CD4-positive, CD25-positive, alpha-beta regulatory T cell (primary cell): Measurements from ENCODE around the gene ASPSCR1. TPM values are rescaled to one million over a fixed set of nuclear protein-coding genes. Genes with fewer than 3 reads are reported as not detected.

Experiments
- ATAC-seq, 2 donors: fragments of 150-1000 bp; cut with Tn5 transposase; one replicate each; pipeline ENCODE4 v1.10.0; 2021; ENCODE audit warnings: low read depth in 2 of 2, moderate number of reproducible peaks in 2 of 2, moderate library complexity in 1 of 2
- DNase-seq, 3 donors: peaks; one replicate each; pipeline versions ENCODE4 v3.0.0 to v3.0.0-alpha.2; 2012 to 2022; ENCODE audit warnings: mixed read lengths in 1 of 3
- H3K27ac ChIP-seq: one replicate; pipeline ENCODE4 v1.7.0; 2013; ENCODE audit warnings: mild to moderate bottlenecking, low read length; ENCODE audit not compliant: insufficient read depth, poor library complexity, severe bottlenecking
- H3K27me3 ChIP-seq: one replicate; pipeline ENCODE4 v1.7.0; 2013; ENCODE audit warnings: low read length; ENCODE audit not compliant: control insufficient read depth, insufficient read depth
- H3K36me3 ChIP-seq: one replicate; pipeline ENCODE4 v1.7.0; 2013; ENCODE audit warnings: mild to moderate bottlenecking, low read length, moderate library complexity; ENCODE audit not compliant: control insufficient read depth, insufficient read depth
- H3K4me1 ChIP-seq: 2 replicates; pipeline ENCODE4 v1.7.0; 2013; ENCODE audit warnings: mild to moderate bottlenecking, low read length; ENCODE audit not compliant: insufficient read depth, control insufficient read depth, poor library complexity, severe bottlenecking
- H3K4me3 ChIP-seq: one replicate; pipeline ENCODE4 v1.7.0; 2013; ENCODE audit warnings: low read depth, mild to moderate bottlenecking, low read length, moderate library complexity
- H3K9me3 ChIP-seq, 2 experiments: 1 replicate in 1 of 2; 2 replicates in 1 of 2; pipeline ENCODE4 v1.7.0; 2013; ENCODE audit warnings: low read length in 2 of 2, mild to moderate bottlenecking in 1 of 2, moderate library complexity in 1 of 2; ENCODE audit not compliant: control insufficient read depth in 2 of 2
- H3K27ac Mint-ChIP-seq, 3 donors: one replicate each; pipeline ENCODE4 v1.8.0; 2020 to 2022; ENCODE audit warnings: mild to moderate bottlenecking in 3 of 3, mixed read lengths in 3 of 3, moderate library complexity in 2 of 3
- H3K27me3 Mint-ChIP-seq: one replicate; pipeline ENCODE4 v1.8.0; 2022; ENCODE audit warnings: mild to moderate bottlenecking, mixed read lengths
- H3K36me3 Mint-ChIP-seq: one replicate; pipeline ENCODE4 v1.8.0; 2020; ENCODE audit warnings: mixed read lengths
- H3K4me1 Mint-ChIP-seq, 4 donors: one replicate each; pipeline ENCODE4 v1.8.0; 2020 to 2022; ENCODE audit warnings: mixed read lengths in 4 of 4, mild to moderate bottlenecking in 1 of 4
- H3K4me3 Mint-ChIP-seq, 4 donors: one replicate each; pipeline ENCODE4 v1.8.0; 2020 to 2022; ENCODE audit warnings: mild to moderate bottlenecking in 4 of 4, mixed read lengths in 4 of 4, moderate library complexity in 3 of 4
- H3K9me3 Mint-ChIP-seq, 7 donors: one replicate each; pipeline ENCODE4 v1.8.0; 2020 to 2022; ENCODE audit warnings: mixed read lengths in 7 of 7, mild to moderate bottlenecking in 3 of 7, moderate library complexity in 2 of 7
- polyA plus RNA-seq, 4 donors: library from polyadenylated mRNA; unstranded; fragments of 300-500 nt; fragmentation: Illumina TruSeq; gene quantifications; one replicate each; pipeline ENCODE4 v1.2.3, GENCODE V29; 2021
- total RNA-seq: library from RNA; stranded (reverse); gene quantifications from one replicate; pipeline ENCODE4 v1.2.3, GENCODE V29; 2022

The ASPSCR1 gene
- total and polyA plus RNA-seq, 5 donors from 2014 or later, result 25.2 to 41.4 (median 29.1) TPM

GRCh38 chr17:82045936-82046484, 68.6 kb downstream of the ASPSCR1 start:
- Histone ChIP-seq H3K36me3 (no peaks in the 10 kb centered on the region), H3K27me3 (no peaks in the 10 kb centered on the region), H3K4me3 (no peak overlapping the region), H3K27ac (no peak overlapping the region), H3K9me3 (no peaks in the 10 kb centered on the region), H3K4me1 (peaks cover 4% of the 10 kb centered on the region)
- DNase-seq, result no peak
- H3K36me3 Mint-ChIP-seq, result peaks cover 7% of the 10 kb centered on the region
- peaks cover 0 to 15% (median 3%) of the 10 kb centered on the region in 4 donors for H3K4me1 Mint-ChIP-seq
- peak overlapping the region in 1 of 4 donors; percentile 52 for H3K4me3 Mint-ChIP-seq
- no peak for ATAC-seq
- no peak overlapping the region for H3K27ac Mint-ChIP-seq
- H3K27me3 Mint-ChIP-seq, result no peaks in the 10 kb centered on the region
- peaks cover 0 to 1% (median 0%) of the 10 kb centered on the region in 7 donors for H3K9me3 Mint-ChIP-seq

- Histone ChIP-seq H3K9me3 (no peaks in the 10 kb centered on the region), H3K36me3 (no peaks in the 10 kb centered on the region), H3K27me3 (no peaks in the 10 kb centered on the region), H3K4me3 (no peak overlapping the region), H3K27ac (no peak overlapping the region), H3K4me1 (peaks cover 6% of the 10 kb centered on the region)
- H3K4me1 Mint-ChIP-seq, result peaks cover 0 to 15% (median 3%) of the 10 kb centered on the region in 4 donors
- peak overlapping the region in 2 of 4 donors; percentile 52 to 74 for H3K4me3 Mint-ChIP-seq
- DNase-seq (no peak), ATAC-seq (no peak)
- H3K36me3 Mint-ChIP-seq, result peaks cover 7% of the 10 kb centered on the region
- no peak overlapping the region for H3K27ac Mint-ChIP-seq
- peaks cover 0 to 1% (median 0%) of the 10 kb centered on the region in 7 donors for H3K9me3 Mint-ChIP-seq
- no peaks in the 10 kb centered on the region for H3K27me3 Mint-ChIP-seq
Observed at GRCh38 chr17:82046903-82047302, 69.5 kb downstream of the ASPSCR1 start.

- Histone ChIP-seq H3K9me3 (no peaks in the 10 kb centered on the region), H3K36me3 (no peaks in the 10 kb centered on the region), H3K27me3 (no peaks in the 10 kb centered on the region), H3K27ac (no peak overlapping the region), H3K4me1 (peaks cover 8% of the 10 kb centered on the region), H3K4me3 (no peak overlapping the region)
- peaks cover 0 to 15% (median 3%) of the 10 kb centered on the region in 4 donors for H3K4me1 Mint-ChIP-seq
- peaks cover 0 to 1% (median 0%) of the 10 kb centered on the region in 7 donors for H3K9me3 Mint-ChIP-seq
- peaks cover 7% of the 10 kb centered on the region for H3K36me3 Mint-ChIP-seq
- H3K4me3 Mint-ChIP-seq, result peak overlapping the region in 3 of 4 donors; percentile 52 to 83 (median 66)
- DNase-seq, result no peak
- no peaks in the 10 kb centered on the region for H3K27me3 Mint-ChIP-seq
- ATAC-seq, result no peak
- H3K27ac Mint-ChIP-seq, result peak overlapping the region in 1 of 3 donors; percentile 52
Observed at GRCh38 chr17:82047379-82047778, 70.0 kb downstream of the ASPSCR1 start.

GRCh38 chr17:82047914-82048570, 70.6 kb downstream of the ASPSCR1 start:
- H3K36me3 ChIP-seq, result no peaks in the 10 kb centered on the region
- peaks cover 14% of the 10 kb centered on the region for H3K4me1 ChIP-seq
- ATAC-seq (no peak), DNase-seq (no peak)
- peaks cover 7% of the 10 kb centered on the region for H3K36me3 Mint-ChIP-seq
- H3K27me3 ChIP-seq, result no peaks in the 10 kb centered on the region
- H3K27ac ChIP-seq, result no peak overlapping the region
- H3K9me3 ChIP-seq, result no peaks in the 10 kb centered on the region
- H3K4me3 Mint-ChIP-seq, result peak overlapping the region in 3 of 4 donors; percentile 52 to 83 (median 66)
- no peak overlapping the region for H3K27ac Mint-ChIP-seq
- peaks cover 0 to 20% (median 5%) of the 10 kb centered on the region in 4 donors for H3K4me1 Mint-ChIP-seq
- peaks cover 0 to 1% (median 0%) of the 10 kb centered on the region in 7 donors for H3K9me3 Mint-ChIP-seq
- H3K4me3 ChIP-seq, result no peak overlapping the region
- no peaks in the 10 kb centered on the region for H3K27me3 Mint-ChIP-seq

- Histone ChIP-seq H3K27me3 (no peaks in the 10 kb centered on the region), H3K4me1 (peaks cover 20% of the 10 kb centered on the region), H3K4me3 (no peak overlapping the region), H3K9me3 (no peaks in the 10 kb centered on the region), H3K36me3 (no peaks in the 10 kb centered on the region), H3K27ac (no peak overlapping the region)
- no peaks in the 10 kb centered on the region for H3K27me3 Mint-ChIP-seq
- H3K4me1 Mint-ChIP-seq, result peaks cover 0 to 24% (median 6%) of the 10 kb centered on the region in 4 donors
- DNase-seq (no peak), ATAC-seq (no peak)
- peak overlapping the region in 1 of 4 donors; percentile 52 for H3K4me3 Mint-ChIP-seq
- peaks cover 7% of the 10 kb centered on the region for H3K36me3 Mint-ChIP-seq
- peaks cover 0 to 1% (median 0%) of the 10 kb centered on the region in 7 donors for H3K9me3 Mint-ChIP-seq
- H3K27ac Mint-ChIP-seq, result no peak overlapping the region
Observed at GRCh38 chr17:82048571-82048971, 71.1 kb downstream of the ASPSCR1 start.

- H3K9me3 ChIP-seq, result no peaks in the 10 kb centered on the region
- peaks cover 0 to 24% (median 6%) of the 10 kb centered on the region in 4 donors for H3K4me1 Mint-ChIP-seq
- H3K27ac ChIP-seq, result no peak overlapping the region
- H3K36me3 Mint-ChIP-seq, result peaks cover 7% of the 10 kb centered on the region
- peak overlapping the region in 1 of 4 donors; percentile 11 for H3K4me3 Mint-ChIP-seq
- peaks cover 4% of the 10 kb centered on the region for H3K36me3 ChIP-seq
- H3K4me1 ChIP-seq, result peaks cover 23% of the 10 kb centered on the region
- DNase-seq (no peak), ATAC-seq (no peak)
- peaks cover 0 to 1% (median 0%) of the 10 kb centered on the region in 7 donors for H3K9me3 Mint-ChIP-seq
- H3K4me3 ChIP-seq, result no peak overlapping the region
- H3K27ac Mint-ChIP-seq, result no peak overlapping the region
- H3K27me3 ChIP-seq, result no peaks in the 10 kb centered on the region
- H3K27me3 Mint-ChIP-seq, result no peaks in the 10 kb centered on the region
Observed at GRCh38 chr17:82049106-82049505, 71.7 kb downstream of the ASPSCR1 start.

- H3K36me3 Mint-ChIP-seq, result peaks cover 7% of the 10 kb centered on the region
- peak overlapping the region in 2 of 4 donors; percentile 47 to 84 for H3K4me3 Mint-ChIP-seq
- ATAC-seq (no peak), DNase-seq (no peak)
- Histone ChIP-seq H3K27ac (no peak overlapping the region), H3K4me3 (no peak overlapping the region), H3K4me1 (peaks cover 23% of the 10 kb centered on the region), H3K9me3 (no peaks in the 10 kb centered on the region), H3K36me3 (peaks cover 4% of the 10 kb centered on the region), H3K27me3 (no peaks in the 10 kb centered on the region)
- peaks cover 0 to 1% (median 0%) of the 10 kb centered on the region in 7 donors for H3K9me3 Mint-ChIP-seq
- no peak overlapping the region for H3K27ac Mint-ChIP-seq
- H3K27me3 Mint-ChIP-seq, result no peaks in the 10 kb centered on the region
- H3K4me1 Mint-ChIP-seq, result peaks cover 0 to 24% (median 6%) of the 10 kb centered on the region in 4 donors
Observed at GRCh38 chr17:82049521-82049971, 72.1 kb downstream of the ASPSCR1 start.
